Inflammatory macrophage treated with lipopolysaccharide for 4 hours (primary cell): ENCODE data around the gene TEK.

Source experiments
- DNase-seq: peaks from one replicate; pipeline ENCODE4 v3.0.0-alpha.2; 2020

Gene TEK

GRCh38 chr9:27125030-27125429 lies 16.0 kb downstream of the TEK start:
- DNase-seq: no peak

GRCh38 chr9:27125936-27126335 lies 16.9 kb downstream of the TEK start:
- no peak for DNase-seq

GRCh38 chr9:27126670-27127069 lies 17.6 kb downstream of the TEK start:
- DNase-seq: no peak

- peak; percentile 12 for DNase-seq
Observed at GRCh38 chr9:27129221-27129620, 20.2 kb downstream of the TEK start.

GRCh38 chr9:27131731-27132130 lies 22.7 kb downstream of the TEK start:
- DNase-seq: no peak

GRCh38 chr9:27133817-27134216 lies 24.8 kb downstream of the TEK start:
- DNase-seq: no peak

GRCh38 chr9:27142299-27142930 lies 33.4 kb downstream of the TEK start:
- no peak for DNase-seq

GRCh38 chr9:27145143-27145542 lies 36.1 kb downstream of the TEK start:
- no peak for DNase-seq

GRCh38 chr9:27149651-27150050 lies 40.6 kb downstream of the TEK start:
- no peak for DNase-seq

GRCh38 chr9:27150746-27151406 lies 41.9 kb downstream of the TEK start:
- DNase-seq: no peak

- no peak for DNase-seq
Observed at GRCh38 chr9:27151693-27152404, 42.8 kb downstream of the TEK start.

GRCh38 chr9:27152405-27152718 lies 43.3 kb downstream of the TEK start:
- no peak for DNase-seq

- DNase-seq: no peak
Observed at GRCh38 chr9:27154908-27155307, 45.9 kb downstream of the TEK start.

GRCh38 chr9:27157097-27157496 lies 48.1 kb downstream of the TEK start:
- no peak for DNase-seq

- DNase-seq: no peak
Observed at GRCh38 chr9:27157736-27158135, 48.7 kb downstream of the TEK start.

- no peak for DNase-seq
Observed at GRCh38 chr9:27160636-27161035, 51.6 kb downstream of the TEK start.

GRCh38 chr9:27162045-27162444 lies 53.0 kb downstream of the TEK start:
- no peak for DNase-seq

- no peak for DNase-seq
Observed at GRCh38 chr9:27165068-27165467, 56.0 kb downstream of the TEK start.

- DNase-seq: no peak
Observed at GRCh38 chr9:27165670-27166069, 56.6 kb downstream of the TEK start.

GRCh38 chr9:27168496-27168895 lies 59.5 kb downstream of the TEK start:
- no peak for DNase-seq

GRCh38 chr9:27168951-27169350 lies 59.9 kb downstream of the TEK start:
- no peak for DNase-seq

- DNase-seq: no peak
Observed at GRCh38 chr9:27176971-27177370, 67.9 kb downstream of the TEK start.

GRCh38 chr9:27179245-27179865 lies 70.3 kb downstream of the TEK start:
- DNase-seq: no peak

GRCh38 chr9:27181381-27181780 lies 72.4 kb downstream of the TEK start:
- no peak for DNase-seq
